Thyroid gland (tissue), 4 donors: ENCODE data around the gene P2RY12. TPM values are rescaled to one million over a fixed set of nuclear protein-coding genes. Genes with fewer than 3 reads are reported as not detected.

Experiments used
- DNase-seq, 2 donors: peaks; one replicate each; pipeline ENCODE4 v3.0.0-alpha.2; 2019
- H3K27ac ChIP-seq, 3 donors: fragments of 200-600 bp; sonication (generic); 1 replicate in 2 of 3; 2 replicates in 1 of 3; pipeline ENCODE4 v1.5.1; 2016 to 2019; ENCODE audit warnings: mild to moderate bottlenecking in 1 of 3, moderate library complexity in 1 of 3
- H3K27me3 ChIP-seq: fragments of 200-600 bp; sonication (generic); one replicate; pipeline ENCODE4 v1.5.1; 2019
- H3K36me3 ChIP-seq, 2 donors: fragments of 200-600 bp; sonication (generic); one replicate each; pipeline ENCODE4 v1.5.1; 2016 to 2019
- H3K4me1 ChIP-seq, 2 donors: fragments of 200-600 bp; sonication (generic); one replicate each; pipeline ENCODE4 v1.5.1; 2017 to 2019
- H3K4me3 ChIP-seq, 3 donors: fragments of 200-600 bp; sonication (generic); replicated peaks in 1 of 3; 1 replicate in 2 of 3; 2 replicates in 1 of 3; pipeline ENCODE4 v1.5.1; 2016; ENCODE audit warnings: mild to moderate bottlenecking in 1 of 3
- H3K9me3 ChIP-seq: fragments of 200-600 bp; sonication (generic); one replicate; pipeline ENCODE4 v1.5.1; 2017
- CTCF ChIP-seq, 6 experiments: fragments of 200-600 bp in 3 of 6; fragments of 450-650 bp in 3 of 6; sonication (generic) in 3 of 6; IDR thresholded peaks; one replicate each; pipeline ENCODE4 v1.5.1; 2016 to 2019; ENCODE audit warnings: antibody characterized with exemption in 6 of 6, mild to moderate bottlenecking in 2 of 6, inconsistent platforms in 1 of 6, moderate library complexity in 1 of 6
- POLR2A ChIP-seq, 2 donors: fragments of 450-650 bp; IDR thresholded peaks; one replicate each; pipeline ENCODE4 v1.6.1; 2017; ENCODE audit warnings: antibody characterized with exemption in 2 of 2, mild to moderate bottlenecking in 2 of 2, moderate library complexity in 1 of 2
- WGBS, 2 donors: methylation state at CpG; one replicate each; pipeline ENCODE4 v1.1.5; 2017; 5-methylcytosine and 5-hydroxymethylcytosine counted together
- intact Hi-C: fragments of 100-400 bp; cut with DNase I; formaldehyde crosslinking; loops from one replicate; pipeline ENCODE4 v1.15.1; 2023
- total RNA-seq, 4 donors: library from RNA; depleted of rRNA; stranded (reverse); fragments of >200 nt; gene quantifications; one replicate each; pipeline ENCODE4 v1.2.3, GENCODE V29; 2016

Gene P2RY12
- total RNA-seq, 4 donors from 2014 or later: 0.49 to 1.8 (median 1.1) TPM

- Histone ChIP-seq H3K4me1 (no peaks in the 10 kb centered on the region), H3K36me3 (no peaks in the 10 kb centered on the region), H3K27me3 (no peaks in the 10 kb centered on the region), H3K9me3 (no peaks in the 10 kb centered on the region), H3K27ac (no peak overlapping the region), H3K4me3 (no peak overlapping the region)
- TF ChIP-seq CTCF (IDR thresholded peaks at IDR 0.05) (no peak), POLR2A (IDR thresholded peaks at IDR 0.05) (no peak)
- intact Hi-C loops: no loop called here
- DNase-seq: no peak
These were observed 41.7 kb upstream of the P2RY12 start for GRCh38 chr3:151426341-151426657.

GRCh38 chr3:151425627-151426340, 41.2 kb upstream of the P2RY12 start:
- intact Hi-C loops: no loop called here
- no peak for DNase-seq
- WGBS, 2 donors: 75 to 82% methylated on average over 4 of the region's 4 CpGs

GRCh38 chr3:151423091-151423490, 38.5 kb upstream of the P2RY12 start:
- Histone ChIP-seq H3K4me1 (no peaks in the 10 kb centered on the region), H3K4me3 (no peak overlapping the region), H3K36me3 (no peaks in the 10 kb centered on the region), H3K27me3 (no peaks in the 10 kb centered on the region), H3K9me3 (no peaks in the 10 kb centered on the region), H3K27ac (no peak overlapping the region)
- intact Hi-C loops: no loop called here
- 90 to 94% methylated on average over 5 of the region's 5 CpGs for WGBS, 2 donors
- no peak for DNase-seq
- TF ChIP-seq POLR2A (IDR thresholded peaks at IDR 0.05): no peak
- TF ChIP-seq CTCF (IDR thresholded peaks at IDR 0.05): no peak

More at GRCh38 chr3:151425627-151426340, 41.2 kb upstream of the P2RY12 start:
- no peak overlapping the region for H3K4me3 ChIP-seq
- no peaks in the 10 kb centered on the region for H3K9me3 ChIP-seq
- no peaks in the 10 kb centered on the region for H3K36me3 ChIP-seq
- no peaks in the 10 kb centered on the region for H3K4me1 ChIP-seq
- no peak overlapping the region for H3K27ac ChIP-seq
- TF ChIP-seq CTCF (IDR thresholded peaks at IDR 0.05) (no peak), POLR2A (IDR thresholded peaks at IDR 0.05) (no peak)
- H3K27me3 ChIP-seq: no peaks in the 10 kb centered on the region

GRCh38 chr3:151421938-151422337, 37.4 kb upstream of the P2RY12 start:
- Histone ChIP-seq H3K27ac (no peak overlapping the region), H3K9me3 (no peaks in the 10 kb centered on the region), H3K4me3 (no peak overlapping the region), H3K36me3 (no peaks in the 10 kb centered on the region), H3K27me3 (no peaks in the 10 kb centered on the region), H3K4me1 (no peaks in the 10 kb centered on the region)
- WGBS, 2 donors: 86 to 91% methylated on average over 4 of the region's 4 CpGs
- TF ChIP-seq POLR2A (IDR thresholded peaks at IDR 0.05): no peak
- no peak for TF ChIP-seq CTCF (IDR thresholded peaks at IDR 0.05)
- intact Hi-C loops: no loop called here
- no peak for DNase-seq

- intact Hi-C loops: no loop called here
- Histone ChIP-seq H3K27me3 (no peaks in the 10 kb centered on the region), H3K36me3 (no peaks in the 10 kb centered on the region), H3K27ac (no peak overlapping the region), H3K9me3 (no peaks in the 10 kb centered on the region), H3K4me1 (no peaks in the 10 kb centered on the region), H3K4me3 (no peak overlapping the region)
- WGBS, 2 donors: 69 to 87% methylated on average over 6 of the region's 6 CpGs
- DNase-seq: no peak
- TF ChIP-seq CTCF (IDR thresholded peaks at IDR 0.05): no peak
- TF ChIP-seq POLR2A (IDR thresholded peaks at IDR 0.05): no peak
These were observed 35.3 kb upstream of the P2RY12 start for GRCh38 chr3:151419806-151420205.
